GM12872 (cell line): ENCODE data around the gene ATAD3B.

Experiments
- TF ChIP-seq, protein P1 (sequence below): IDR thresholded peaks from 3 replicates; pipeline ENCODE4 v1.5.1; 2011; ENCODE audit warnings: low read depth, mild to moderate bottlenecking, low read length, moderate library complexity; ENCODE audit not compliant: insufficient read depth

Gene ATAD3B

DNA sequence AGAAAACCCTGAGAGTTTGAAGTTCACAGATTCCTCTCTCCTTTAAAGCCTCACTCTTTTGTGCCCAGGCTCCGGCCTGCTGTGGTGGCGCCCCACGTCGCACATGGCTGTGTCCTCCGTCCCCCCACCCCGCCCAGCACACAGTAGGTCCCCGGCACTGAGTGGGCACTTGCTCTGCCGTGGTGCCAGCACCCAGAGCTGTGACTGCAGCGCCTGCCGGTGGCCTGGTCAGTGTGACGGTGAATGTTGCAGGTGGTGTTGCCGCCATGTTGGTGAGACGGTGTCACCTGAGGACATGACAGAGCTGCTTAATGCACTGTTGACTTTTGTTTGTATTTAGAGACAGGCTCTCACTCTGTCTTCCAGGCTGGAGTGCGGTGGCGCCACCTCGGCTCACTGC lies 18.7 kb upstream of the ATAD3B start:
- TF ChIP-seq, protein P1, sequence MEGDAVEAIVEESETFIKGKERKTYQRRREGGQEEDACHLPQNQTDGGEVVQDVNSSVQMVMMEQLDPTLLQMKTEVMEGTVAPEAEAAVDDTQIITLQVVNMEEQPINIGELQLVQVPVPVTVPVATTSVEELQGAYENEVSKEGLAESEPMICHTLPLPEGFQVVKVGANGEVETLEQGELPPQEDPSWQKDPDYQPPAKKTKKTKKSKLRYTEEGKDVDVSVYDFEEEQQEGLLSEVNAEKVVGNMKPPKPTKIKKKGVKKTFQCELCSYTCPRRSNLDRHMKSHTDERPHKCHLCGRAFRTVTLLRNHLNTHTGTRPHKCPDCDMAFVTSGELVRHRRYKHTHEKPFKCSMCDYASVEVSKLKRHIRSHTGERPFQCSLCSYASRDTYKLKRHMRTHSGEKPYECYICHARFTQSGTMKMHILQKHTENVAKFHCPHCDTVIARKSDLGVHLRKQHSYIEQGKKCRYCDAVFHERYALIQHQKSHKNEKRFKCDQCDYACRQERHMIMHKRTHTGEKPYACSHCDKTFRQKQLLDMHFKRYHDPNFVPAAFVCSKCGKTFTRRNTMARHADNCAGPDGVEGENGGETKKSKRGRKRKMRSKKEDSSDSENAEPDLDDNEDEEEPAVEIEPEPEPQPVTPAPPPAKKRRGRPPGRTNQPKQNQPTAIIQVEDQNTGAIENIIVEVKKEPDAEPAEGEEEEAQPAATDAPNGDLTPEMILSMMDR: no peak

GRCh38 chr1:1455366-1455884 lies 16.1 kb upstream of the ATAD3B start:
- TF ChIP-seq, protein P1: no peak

GRCh38 chr1:1460540-1461130 lies 10.9 kb upstream of the ATAD3B start:
- TF ChIP-seq, protein P1: no peak

- TF ChIP-seq, protein P1: no peak
These were observed 9.7 kb upstream of the ATAD3B start for GRCh38 chr1:1461721-1462317.

DNA sequence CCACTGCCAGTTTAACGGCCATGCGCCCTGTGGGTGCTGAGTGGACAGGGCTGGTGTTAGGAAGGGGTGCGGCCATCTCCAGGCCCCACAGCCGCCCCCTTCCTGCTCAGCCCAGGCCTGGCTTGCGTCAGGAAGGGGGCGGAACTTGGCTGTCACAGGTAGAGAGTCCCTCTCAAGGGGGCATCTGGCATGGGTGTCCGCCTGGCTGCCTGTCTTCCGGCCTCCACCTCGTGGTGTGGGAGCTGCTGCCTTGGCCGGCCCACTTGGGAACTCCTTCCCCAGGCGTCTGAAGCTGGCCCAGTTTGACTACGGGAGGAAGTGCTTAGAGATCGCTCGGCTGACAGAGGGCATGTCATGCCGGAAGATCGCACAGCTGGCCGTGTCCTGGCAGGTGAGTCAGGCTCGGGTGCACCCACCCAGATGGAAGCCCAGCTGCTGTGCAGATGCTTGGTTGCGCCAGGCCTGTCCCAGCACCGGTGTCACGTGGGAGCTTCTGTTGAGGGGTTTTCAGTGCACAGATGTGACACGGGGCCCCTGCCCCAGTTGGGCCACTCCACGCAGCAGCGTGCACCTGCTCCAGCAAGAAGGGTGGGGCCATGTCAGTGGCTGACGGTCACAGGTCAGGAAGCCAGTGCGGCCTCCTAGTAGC lies 9.1 kb upstream of the ATAD3B start:
- TF ChIP-seq, protein P1: no peak

GRCh38 chr1:1463312-1463711 lies 8.3 kb upstream of the ATAD3B start:
- TF ChIP-seq, protein P1: no peak

DNA sequence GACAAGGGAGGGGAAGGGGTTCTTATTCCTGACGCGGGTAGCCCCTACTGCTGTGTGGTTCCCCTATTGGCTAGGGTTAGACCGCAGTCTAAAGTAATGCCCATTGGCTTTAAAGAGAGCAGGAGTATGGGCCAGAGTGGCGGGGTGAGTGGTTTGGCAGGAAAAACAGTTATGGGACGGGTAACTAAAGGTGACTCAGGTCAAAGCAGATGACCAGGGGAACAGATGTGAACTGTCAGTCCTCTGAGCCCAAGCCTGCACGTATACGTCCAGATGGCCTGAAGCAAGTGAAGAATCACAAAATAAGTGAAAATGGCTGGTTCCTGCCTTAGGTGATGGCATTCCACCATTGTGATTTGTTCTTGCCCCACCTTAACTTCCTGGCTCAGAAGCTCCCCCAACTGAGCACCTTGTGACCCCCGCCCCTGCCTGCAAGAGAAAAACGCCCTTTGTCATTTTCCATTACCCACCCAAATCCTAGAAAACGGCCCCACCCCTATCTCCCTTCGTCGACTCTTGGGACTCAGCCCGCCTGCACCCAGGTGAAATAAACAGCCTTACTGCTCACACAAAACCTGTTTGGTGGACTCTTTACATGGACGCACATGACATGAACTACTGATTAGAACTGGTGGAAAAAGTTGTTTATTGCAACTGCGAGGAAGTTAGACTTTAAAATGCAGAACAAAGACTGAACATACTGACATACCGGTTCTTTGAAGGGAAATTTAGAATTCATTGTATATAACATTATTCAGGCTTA lies 758 bp upstream of the ATAD3B start:
- TF ChIP-seq, protein P1: no peak
